ENCODE data around the gene YEATS2.

- TF ChIP-seq, protein P1, sequence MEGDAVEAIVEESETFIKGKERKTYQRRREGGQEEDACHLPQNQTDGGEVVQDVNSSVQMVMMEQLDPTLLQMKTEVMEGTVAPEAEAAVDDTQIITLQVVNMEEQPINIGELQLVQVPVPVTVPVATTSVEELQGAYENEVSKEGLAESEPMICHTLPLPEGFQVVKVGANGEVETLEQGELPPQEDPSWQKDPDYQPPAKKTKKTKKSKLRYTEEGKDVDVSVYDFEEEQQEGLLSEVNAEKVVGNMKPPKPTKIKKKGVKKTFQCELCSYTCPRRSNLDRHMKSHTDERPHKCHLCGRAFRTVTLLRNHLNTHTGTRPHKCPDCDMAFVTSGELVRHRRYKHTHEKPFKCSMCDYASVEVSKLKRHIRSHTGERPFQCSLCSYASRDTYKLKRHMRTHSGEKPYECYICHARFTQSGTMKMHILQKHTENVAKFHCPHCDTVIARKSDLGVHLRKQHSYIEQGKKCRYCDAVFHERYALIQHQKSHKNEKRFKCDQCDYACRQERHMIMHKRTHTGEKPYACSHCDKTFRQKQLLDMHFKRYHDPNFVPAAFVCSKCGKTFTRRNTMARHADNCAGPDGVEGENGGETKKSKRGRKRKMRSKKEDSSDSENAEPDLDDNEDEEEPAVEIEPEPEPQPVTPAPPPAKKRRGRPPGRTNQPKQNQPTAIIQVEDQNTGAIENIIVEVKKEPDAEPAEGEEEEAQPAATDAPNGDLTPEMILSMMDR (IDR thresholded peaks at IDR 0.05; ENCODE audit: extremely low read depth in 1 of 2, insufficient read depth in 1 of 2, low read depth in 1 of 2, low read length in 2 of 2): no peak
- TF ChIP-seq POLR2AphosphoS5 (IDR thresholded peaks at IDR 0.05; ENCODE audit: insufficient read depth, low read depth, low read length) (no peak), POLR2A (IDR thresholded peaks at IDR 0.05; ENCODE audit: low read depth, low read length) (no peak)
Measured at GRCh38 chr3:183725387-183725786, 27.8 kb downstream of the YEATS2 start.
